H1 (cell line): ENCODE results near the gene LHFPL6. TPM values are rescaled to one million over a fixed set of nuclear protein-coding genes. Genes with fewer than 3 reads are reported as not detected.

Source experiments
- CTCF ChIA-PET: fragments of 300-600 bp; sonication (Branson Sonifier 250); formaldehyde crosslinking; loops from one replicate; lab custom pipeline; 2021; ENCODE audit not compliant: partially characterized antibody; lab: Charles Lee
- POLR2A ChIA-PET: fragments of 300-600 bp; sonication (Branson Sonifier 250); formaldehyde crosslinking; loops from one replicate; lab custom pipeline; 2021; ENCODE audit warnings: inconsistent platforms; ENCODE audit not compliant: partially characterized antibody; lab: Charles Lee
- DNase-seq, 2 experiments: peaks; one replicate each; pipeline versions ENCODE4 v3.0.0 to v3.0.0-alpha.2; 2010 to 2022; ENCODE audit warnings: low spot score in 2 of 2, low read depth in 1 of 2, mixed read lengths in 1 of 2
- FAIRE-seq: peaks from 2 replicates; lab custom pipeline; 2011; peaks lifted over from hg19 to GRCh38; lab: Jason Lieb, UNC
- H2AFZ ChIP-seq: 2 replicates; pipeline ENCODE4 v1.8.1; 2012; ENCODE audit warnings: low read length, inconsistent platforms
- H2AK5ac ChIP-seq: 2 replicates; pipeline ENCODE4 v1.6.1; 2013; ENCODE audit warnings: low read depth, low read length
- H2BK120ac ChIP-seq: replicated peaks from 2 replicates; pipeline ENCODE3; 2013; ENCODE audit warnings: low read depth, low read length, inconsistent platforms
- H2BK12ac ChIP-seq: 2 replicates; pipeline ENCODE4 v1.6.1; 2013; ENCODE audit warnings: low read depth, low read length
- H2BK15ac ChIP-seq: 2 replicates; pipeline ENCODE4 v1.6.1; 2013; ENCODE audit warnings: low read length
- H2BK20ac ChIP-seq: 2 replicates; pipeline ENCODE4 v1.6.1; 2013; ENCODE audit warnings: low read length
- H2BK5ac ChIP-seq: 2 replicates; pipeline ENCODE4 v1.6.1; 2013; ENCODE audit warnings: low read depth, low read length
- H3K14ac ChIP-seq: 2 replicates; pipeline ENCODE4 v1.6.1; 2013; ENCODE audit warnings: inconsistent platforms; ENCODE audit not compliant: insufficient read length
- H3K18ac ChIP-seq: 2 replicates; pipeline ENCODE4 v1.6.1; 2013; ENCODE audit warnings: low read length; ENCODE audit errors: extremely low read depth
- H3K23ac ChIP-seq: 2 replicates; pipeline ENCODE4 v1.6.1; 2013; ENCODE audit warnings: inconsistent platforms; ENCODE audit not compliant: insufficient read length
- H3K23me2 ChIP-seq: 2 replicates; pipeline ENCODE4 v1.6.1; 2013; ENCODE audit warnings: low read depth, low read length
- H3K27ac ChIP-seq: 2 replicates; pipeline ENCODE4 v1.6.1; 2011; ENCODE audit warnings: low read depth, low read length, inconsistent platforms
- H3K27me3 ChIP-seq, 4 experiments: replicated peaks in 1 of 4; 1 replicate in 1 of 4; 2 replicates in 3 of 4; pipeline versions ENCODE4 v1.6.1 to v1.8.1; 2011 to 2013; ENCODE audit warnings: low read length in 3 of 4, mild to moderate bottlenecking in 3 of 4, inconsistent platforms in 2 of 4, mixed read lengths in 2 of 4, moderate library complexity in 1 of 4; ENCODE audit not compliant: control insufficient read depth in 3 of 4, insufficient read depth in 3 of 4; ENCODE audit errors: extremely low read depth in 1 of 4
- H3K36me3 ChIP-seq, 4 experiments: 2 replicates each; pipeline versions ENCODE4 v1.6.1 to v1.8.1; 2011 to 2013; ENCODE audit warnings: mild to moderate bottlenecking in 4 of 4, low read length in 3 of 4, moderate library complexity in 2 of 4, control low read depth in 1 of 4, inconsistent platforms in 1 of 4; ENCODE audit not compliant: insufficient read depth in 4 of 4, control insufficient read depth in 2 of 4
- H3K4ac ChIP-seq: replicated peaks from 2 replicates; pipeline ENCODE3; 2013; ENCODE audit warnings: low read length, low read depth, mixed read lengths, inconsistent platforms; ENCODE audit not compliant: insufficient read length
- H3K4me1 ChIP-seq, 4 experiments: replicated peaks in 1 of 4; 1 replicate in 1 of 4; 2 replicates in 3 of 4; pipeline versions ENCODE4 v1.6.1 to v1.8.1; 2011 to 2013; ENCODE audit warnings: low read length in 3 of 4, inconsistent platforms in 2 of 4, mixed read lengths in 1 of 4; ENCODE audit not compliant: insufficient read depth in 4 of 4, control insufficient read depth in 3 of 4
- H3K4me2 ChIP-seq, 2 experiments: 2 replicates each; pipeline versions ENCODE4 v1.6.1 to v1.8.1; 2011 to 2013; ENCODE audit warnings: low read depth in 2 of 2, low read length in 2 of 2, control low read depth in 1 of 2, inconsistent platforms in 1 of 2, mild to moderate bottlenecking in 1 of 2; ENCODE audit not compliant: insufficient read depth in 1 of 2
- H3K4me3 ChIP-seq, 4 experiments: fragments of 200-600, 300-600 bp in 1 of 4; sonication (generic), shearing (Covaris generic), sonication (Bioruptor Twin) in 1 of 4; 2 replicates each; pipeline versions ENCODE4 v1.5.1 to v1.8.1; 2011 to 2016; ENCODE audit warnings: low read length in 4 of 4, low read depth in 3 of 4, control low read depth in 2 of 4, inconsistent platforms in 2 of 4, mild to moderate bottlenecking in 2 of 4, mixed read lengths in 1 of 4, moderate library complexity in 1 of 4; ENCODE audit not compliant: insufficient read depth in 2 of 4; ENCODE audit errors: extremely low read depth in 1 of 4
- H3K56ac ChIP-seq: replicated peaks from 2 replicates; pipeline ENCODE3; 2013; ENCODE audit warnings: low read depth, mild to moderate bottlenecking, mixed read lengths, low read length, inconsistent platforms; ENCODE audit not compliant: insufficient read length
- H3K79me1 ChIP-seq: 2 replicates; pipeline ENCODE4 v1.6.1; 2013; ENCODE audit warnings: low read depth, low read length, control low read depth
- H3K79me2 ChIP-seq, 2 experiments: 2 replicates each; pipeline versions ENCODE4 v1.6.1 to v1.8.1; 2012 to 2013; ENCODE audit warnings: low read length in 2 of 2, mild to moderate bottlenecking in 2 of 2, inconsistent platforms in 1 of 2; ENCODE audit not compliant: insufficient read depth in 2 of 2, control insufficient read depth in 1 of 2
- H3K9ac ChIP-seq, 4 experiments: replicated peaks in 1 of 4; 1 replicate in 1 of 4; 2 replicates in 3 of 4; pipeline versions ENCODE4 v1.6.1 to v1.8.1; 2011 to 2013; ENCODE audit warnings: low read depth in 3 of 4, low read length in 3 of 4, control low read depth in 2 of 4, mild to moderate bottlenecking in 2 of 4, moderate library complexity in 2 of 4, inconsistent platforms in 1 of 4; ENCODE audit errors: extremely low read depth in 1 of 4
- H3K9me3 ChIP-seq, 2 experiments: 2 replicates each; pipeline versions ENCODE4 v1.6.1 to v1.8.1; 2012 to 2013; ENCODE audit warnings: mild to moderate bottlenecking in 2 of 2, moderate library complexity in 2 of 2, control low read depth in 1 of 2, inconsistent platforms in 1 of 2, low read depth in 1 of 2, low read length in 1 of 2, mixed read lengths in 1 of 2; ENCODE audit not compliant: insufficient read depth in 2 of 2
- H4K20me1 ChIP-seq, 2 experiments: replicated peaks in 1 of 2; 2 replicates each; pipeline versions ENCODE3 to v1.8.1; 2011 to 2013; ENCODE audit warnings: inconsistent platforms in 2 of 2, low read length in 2 of 2, mild to moderate bottlenecking in 1 of 2; ENCODE audit not compliant: insufficient read depth in 2 of 2, control insufficient read depth in 1 of 2
- H4K5ac ChIP-seq: 2 replicates; pipeline ENCODE4 v1.6.1; 2013; ENCODE audit warnings: low read length, low read depth, mixed read lengths, inconsistent platforms; ENCODE audit not compliant: insufficient read length
- H4K8ac ChIP-seq: 2 replicates; pipeline ENCODE4 v1.8.0; 2013; ENCODE audit warnings: mild to moderate bottlenecking, moderate library complexity, low read length, inconsistent platforms; ENCODE audit not compliant: insufficient read depth; ENCODE audit errors: extremely low read depth
- H4K91ac ChIP-seq: replicated peaks from 2 replicates; pipeline ENCODE3; 2013; ENCODE audit warnings: low read length, mixed read lengths, inconsistent platforms; ENCODE audit not compliant: insufficient read length
- ASH2L ChIP-seq: fragments of 200-600, 300-600 bp; sonication (generic); IDR thresholded peaks from one replicate; pipeline ENCODE4 v1.7.1; 2017; ENCODE audit warnings: low read length
- CHD2 ChIP-seq: IDR thresholded peaks from 2 replicates; pipeline ENCODE4 v1.6.1; 2012; ENCODE audit warnings: low read length, improper control_type of control experiment
- EP300 ChIP-seq, 2 experiments: IDR thresholded peaks; 1 replicate in 1 of 2; 2 replicates in 1 of 2; pipeline ENCODE4 v1.6.1; 2011 to 2012; ENCODE audit warnings: low read depth in 2 of 2, low read length in 2 of 2, mild to moderate bottlenecking in 2 of 2, borderline replicate concordance in 1 of 2, inconsistent platforms in 1 of 2, moderate library complexity in 1 of 2
- FOSL1 ChIP-seq: IDR thresholded peaks from 2 replicates; pipeline ENCODE4 v1.6.1; 2011; ENCODE audit warnings: mild to moderate bottlenecking, low read depth, low read length, moderate library complexity; ENCODE audit not compliant: insufficient read depth
- GTF2F1 ChIP-seq: IDR thresholded peaks from 2 replicates; pipeline ENCODE4 v1.6.1; 2012; ENCODE audit warnings: low read depth, low read length, improper control_type of control experiment, borderline replicate concordance
- JUN ChIP-seq: IDR thresholded peaks from 2 replicates; pipeline ENCODE4 v1.6.1; 2011; ENCODE audit warnings: low read depth, mild to moderate bottlenecking, improper control_type of control experiment, low read length
- KDM4A ChIP-seq: IDR thresholded peaks from one replicate; pipeline ENCODE4 v1.7.1; 2012; ENCODE audit warnings: low read depth, mild to moderate bottlenecking, moderate library complexity, low read length, inconsistent platforms; ENCODE audit not compliant: severe bottlenecking
- MAFK ChIP-seq: IDR thresholded peaks from 2 replicates; pipeline ENCODE4 v1.6.1; 2012; ENCODE audit warnings: low read depth, mild to moderate bottlenecking, improper control_type of control experiment, low read length
- POLR2A ChIP-seq, 2 experiments: IDR thresholded peaks; 1 replicate in 1 of 2; 2 replicates in 1 of 2; pipeline ENCODE4 v1.6.1; 2011; ENCODE audit warnings: low read depth in 2 of 2, low read length in 2 of 2, mild to moderate bottlenecking in 2 of 2; ENCODE audit errors: control extremely low read depth in 1 of 2
- POU5F1 ChIP-seq: IDR thresholded peaks from 2 replicates; pipeline ENCODE4 v1.6.1; 2011; ENCODE audit warnings: low read depth, mild to moderate bottlenecking, low read length, moderate library complexity
- RNF2 ChIP-seq: fragments of 200-900, 300-1000 bp; sonication (generic); IDR thresholded peaks from 2 replicates; pipeline ENCODE4 v1.7.1; 2016; ENCODE audit warnings: borderline replicate concordance, low read depth, mild to moderate bottlenecking, antibody characterized with exemption, low read length; ENCODE audit not compliant: poor library complexity, severe bottlenecking; ENCODE audit errors: missing control alignments
- SAP30 ChIP-seq: fragments of 300-600 bp; sonication (generic); IDR thresholded peaks from 2 replicates; pipeline ENCODE4 v1.7.1; 2012; ENCODE audit warnings: low read length, moderate library complexity, mild to moderate bottlenecking, inconsistent platforms; ENCODE audit not compliant: insufficient read depth, insufficient replicate concordance
- SIX5 ChIP-seq: IDR thresholded peaks from 2 replicates; pipeline ENCODE4 v1.6.1; 2011; ENCODE audit warnings: mild to moderate bottlenecking, low read depth, low read length
- SP1 ChIP-seq: IDR thresholded peaks from 2 replicates; pipeline ENCODE4 v1.6.1; 2011; ENCODE audit warnings: low read depth, low read length
- SP2 ChIP-seq: IDR thresholded peaks from 2 replicates; pipeline ENCODE4 v1.6.1; 2012; ENCODE audit warnings: mild to moderate bottlenecking, low read length, inconsistent platforms
- WGBS, 2 experiments: shearing (Covaris generic) in 1 of 2; methylation state at CpG; one replicate each; pipeline versions ENCODE4 v1.1.6 to v1.1.7; 2013 to 2015; ENCODE audit warnings: low lambda C conversion rate in 2 of 2, mixed read lengths in 2 of 2, inconsistent platforms in 1 of 2, low coverage in 1 of 2, missing lambda C conversion rate in 1 of 2; ENCODE audit not compliant: insufficient replicate concordance in 2 of 2, insufficient coverage in 1 of 2, insufficient read length in 1 of 2; ENCODE audit errors: extremely low coverage in 1 of 2, missing lambda C conversion rate in 1 of 2; 5-methylcytosine and 5-hydroxymethylcytosine counted together
- polyA plus RNA-seq, 7 experiments: library from polyadenylated mRNA; depleted of rRNA in 3 of 7; stranded (reverse) in 5 of 7; unstranded in 2 of 7; fragments of >200 nt in 5 of 7; fragments of 200-250 nt in 2 of 7; gene quantifications; 1 replicate in 5 of 7; 2 replicates in 1 of 7; 4 replicates in 1 of 7; pipeline versions ENCODE4 v1.2.1 to v1.2.3, GENCODE V29; 2011 to 2013; ENCODE audit warnings: missing spikeins in 2 of 7, mixed read lengths in 2 of 7
- total RNA-seq: library from RNA; stranded (reverse); fragmentation: NEBNext Ultra II Directional; extraction: Animal tissue kit (Norgen Biotek cat#: 25700); gene quantifications from 2 replicates; pipeline ENCODE4 v1.2.1, GENCODE V29; 2021

Gene LHFPL6
- total and polyA plus RNA-seq, 2 of the 8 experiments (the other 6 are each of a cell fraction or from before 2014, with no cell fraction given): 7.6 to 17.0 TPM

GRCh38 chr13:39637890-39638289 is 34.9 kb upstream of the LHFPL6 start:
- H2BK12ac ChIP-seq: no peak overlapping the region
- no peak overlapping the region for H2AK5ac ChIP-seq
- H3K23ac ChIP-seq: no peak overlapping the region
- H2BK20ac ChIP-seq: no peak overlapping the region
- WGBS, 2 experiments: 98% methylated on average over 3 of the region's 3 CpGs; no CpG with 5 or more reads in 1 of the 2 experiments
- no peaks in the 10 kb centered on the region for H3K36me3 ChIP-seq
- no peaks in the 10 kb centered on the region for H3K79me1 ChIP-seq
- no peak overlapping the region for H4K91ac ChIP-seq
- H3K56ac ChIP-seq: no peak overlapping the region
- CTCF ChIA-PET: no interaction called here
- H3K9ac ChIP-seq: no peak overlapping the region
- DNase-seq (no peak), FAIRE-seq (no peak)
- no peak overlapping the region for H4K5ac ChIP-seq
- no peaks in the 10 kb centered on the region for H3K4me1 ChIP-seq
- H3K4me3 ChIP-seq: no peak overlapping the region
- H2BK120ac ChIP-seq: no peak overlapping the region
- no peaks in the 10 kb centered on the region for H3K23me2 ChIP-seq
- H2BK15ac ChIP-seq: no peak overlapping the region
- no peak overlapping the region for H3K4me2 ChIP-seq
- no peaks in the 10 kb centered on the region for H3K9me3 ChIP-seq
- POLR2A ChIA-PET: no interaction called here
- H4K20me1 ChIP-seq: no peaks in the 10 kb centered on the region
- no peaks in the 10 kb centered on the region for H3K79me2 ChIP-seq
- H4K8ac ChIP-seq: no peak overlapping the region
- no peak overlapping the region for H2BK5ac ChIP-seq
- no peak overlapping the region for H3K18ac ChIP-seq
- no peak overlapping the region for H3K27ac ChIP-seq
- no peaks in the 10 kb centered on the region for H3K27me3 ChIP-seq
- no peak overlapping the region for H2AFZ ChIP-seq
- no peak overlapping the region for H3K14ac ChIP-seq
- H3K4ac ChIP-seq: no peak overlapping the region
- TF ChIP-seq SIX5: no peak
- TF ChIP-seq CHD2: no peak
- TF ChIP-seq POU5F1: no peak
- TF ChIP-seq GTF2F1: no peak
- TF ChIP-seq JUN: no peak
- no peak for TF ChIP-seq KDM4A
- no peak for TF ChIP-seq SP1
- no peak for TF ChIP-seq POLR2A (IDR thresholded peaks at IDR 0.05; ENCODE audit: control extremely low read depth in 1 of 2, low read depth in 2 of 2, low read length in 2 of 2)
- no peak for TF ChIP-seq SP2
- TF ChIP-seq MAFK: no peak
- TF ChIP-seq ASH2L: no peak
- no peak for TF ChIP-seq FOSL1
- TF ChIP-seq EP300 (IDR thresholded peaks at IDR 0.05; ENCODE audit: borderline replicate concordance in 1 of 2, low read depth in 2 of 2, low read length in 2 of 2): no peak
- no peak for TF ChIP-seq SAP30
- TF ChIP-seq RNF2: no peak
